Urothelium cell line (cell line): ENCODE data around the gene RPTOR.

Experiments used
- DNase-seq: peaks from one replicate; pipeline ENCODE4 v3.0.0; 2011; ENCODE audit warnings: low spot score, mixed read lengths
- FAIRE-seq: peaks from 2 replicates; lab custom pipeline; 2011; peaks lifted over from hg19 to GRCh38; lab: Jason Lieb, UNC

Gene RPTOR

GRCh38 chr17:80822021-80822699, 277.5 kb downstream of the RPTOR start:
- DNase-seq (no peak), FAIRE-seq (peak; percentile 42)

- FAIRE-seq (peak; percentile 97), DNase-seq (no peak)
Observed at GRCh38 chr17:80822700-80823410, 278.2 kb downstream of the RPTOR start.

GRCh38 chr17:80824549-80825470, 280.2 kb downstream of the RPTOR start:
- DNase-seq (no peak), FAIRE-seq (peak; percentile 91)

- FAIRE-seq (peak; percentile 46), DNase-seq (no peak)
Observed at GRCh38 chr17:80825471-80826345, 281.1 kb downstream of the RPTOR start.

GRCh38 chr17:80826346-80826954, 281.8 kb downstream of the RPTOR start:
- FAIRE-seq = peak; percentile 44

GRCh38 chr17:80826955-80827645, 282.5 kb downstream of the RPTOR start:
- peak; percentile 89 for FAIRE-seq
- DNase-seq = peak; percentile 95

More at GRCh38 chr17:80826346-80826954, 281.8 kb downstream of the RPTOR start:
- DNase-seq = no peak

GRCh38 chr17:80827646-80828643, 283.3 kb downstream of the RPTOR start:
- DNase-seq = no peak
- peak; percentile 89 for FAIRE-seq

- DNase-seq (no peak), FAIRE-seq (no peak)
Observed at GRCh38 chr17:80829166-80829813, 284.7 kb downstream of the RPTOR start.

GRCh38 chr17:80830020-80830780, 285.6 kb downstream of the RPTOR start:
- DNase-seq = no peak
- FAIRE-seq = no peak

GRCh38 chr17:80831491-80831890, 286.9 kb downstream of the RPTOR start:
- DNase-seq (no peak), FAIRE-seq (peak; percentile 99)

GRCh38 chr17:80832266-80832676, 287.6 kb downstream of the RPTOR start:
- DNase-seq (peak; percentile 53), FAIRE-seq (peak; percentile 83)

- FAIRE-seq (peak; percentile 98), DNase-seq (peak; percentile 99)
Observed at GRCh38 chr17:80832888-80833583, 288.4 kb downstream of the RPTOR start.

- no peak for FAIRE-seq
- DNase-seq = no peak
Observed at GRCh38 chr17:80833952-80834892, 289.6 kb downstream of the RPTOR start.

GRCh38 chr17:80834893-80835275, 290.2 kb downstream of the RPTOR start:
- DNase-seq (no peak), FAIRE-seq (no peak)
